Bronchial epithelial cell (primary cell): ENCODE data around the gene NOTUM. TPM values are rescaled to one million over a fixed set of nuclear protein-coding genes. Genes with fewer than 3 reads are reported as not detected.

Source experiments
- DNase-seq: peaks from one replicate; pipeline ENCODE4 v3.0.0-alpha.2; 2010; ENCODE audit warnings: low read depth
- FAIRE-seq: peaks from 2 replicates; lab custom pipeline; 2011; peaks lifted over from hg19 to GRCh38; lab: Jason Lieb, UNC
- H3K27me3 ChIP-seq: 2 replicates; pipeline ENCODE4 v1.5.1; 2011; ENCODE audit warnings: low read length; ENCODE audit not compliant: control insufficient read depth, insufficient read depth
- H3K36me3 ChIP-seq: 2 replicates; pipeline ENCODE4 v1.5.1; 2011; ENCODE audit warnings: low read length; ENCODE audit not compliant: control insufficient read depth, insufficient read depth
- H3K4me3 ChIP-seq: 2 replicates; pipeline ENCODE4 v1.5.1; 2011; ENCODE audit warnings: mild to moderate bottlenecking, low read depth, low read length, control low read depth
- total RNA-seq: library from RNA; depleted of rRNA; stranded (reverse); fragments of >200 nt; gene quantifications from 2 replicates; pipeline ENCODE4 v1.2.1, GENCODE V29; 2014
- TF ChIP-seq, protein P1 (sequence below): IDR thresholded peaks from 2 replicates; pipeline ENCODE4 v1.5.1; 2011; ENCODE audit warnings: mild to moderate bottlenecking, moderate library complexity, low read length, control low read depth, inconsistent platforms; ENCODE audit not compliant: insufficient read depth, severe bottlenecking

The NOTUM gene
- total RNA-seq, 1 donor from 2014 or later: not detected

DNA sequence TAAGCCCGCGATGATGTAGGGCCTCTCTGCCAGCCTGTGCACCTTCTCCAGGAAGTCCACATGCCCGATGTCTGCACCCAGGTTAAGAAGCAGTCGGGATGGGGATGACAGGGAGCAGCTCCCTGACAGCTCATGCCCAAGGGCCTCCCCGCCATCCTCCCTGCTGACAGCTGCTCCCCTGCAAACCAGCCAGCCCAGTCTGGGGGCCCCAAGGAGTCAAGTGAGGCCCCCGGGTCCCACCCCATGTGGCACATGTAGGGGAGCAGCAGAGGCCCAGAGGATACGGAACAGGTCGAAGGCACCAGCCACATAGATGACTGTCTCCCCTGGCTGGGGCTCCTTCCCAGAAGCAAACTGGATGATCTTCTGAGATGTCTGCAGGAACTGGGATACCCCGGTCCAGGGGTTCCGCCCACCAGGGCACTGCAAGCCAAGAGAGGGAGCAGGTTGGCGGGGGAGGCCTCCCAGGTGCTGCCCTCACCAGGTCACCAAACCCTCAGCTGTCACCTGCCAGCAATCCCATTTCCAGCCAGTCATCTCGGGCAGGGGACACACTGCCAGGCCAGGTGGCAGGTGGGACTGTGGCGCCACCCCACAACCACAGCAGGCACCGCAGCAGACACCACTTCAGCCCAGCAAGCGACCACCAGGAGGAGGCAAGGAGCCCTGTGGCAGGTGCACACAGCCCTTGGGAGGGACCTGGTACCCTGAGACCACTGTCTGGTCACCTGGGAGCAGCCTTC lies 54.3 kb downstream of the NOTUM start:
- no peaks in the 10 kb centered on the region for H3K27me3 ChIP-seq
- TF ChIP-seq, protein P1, sequence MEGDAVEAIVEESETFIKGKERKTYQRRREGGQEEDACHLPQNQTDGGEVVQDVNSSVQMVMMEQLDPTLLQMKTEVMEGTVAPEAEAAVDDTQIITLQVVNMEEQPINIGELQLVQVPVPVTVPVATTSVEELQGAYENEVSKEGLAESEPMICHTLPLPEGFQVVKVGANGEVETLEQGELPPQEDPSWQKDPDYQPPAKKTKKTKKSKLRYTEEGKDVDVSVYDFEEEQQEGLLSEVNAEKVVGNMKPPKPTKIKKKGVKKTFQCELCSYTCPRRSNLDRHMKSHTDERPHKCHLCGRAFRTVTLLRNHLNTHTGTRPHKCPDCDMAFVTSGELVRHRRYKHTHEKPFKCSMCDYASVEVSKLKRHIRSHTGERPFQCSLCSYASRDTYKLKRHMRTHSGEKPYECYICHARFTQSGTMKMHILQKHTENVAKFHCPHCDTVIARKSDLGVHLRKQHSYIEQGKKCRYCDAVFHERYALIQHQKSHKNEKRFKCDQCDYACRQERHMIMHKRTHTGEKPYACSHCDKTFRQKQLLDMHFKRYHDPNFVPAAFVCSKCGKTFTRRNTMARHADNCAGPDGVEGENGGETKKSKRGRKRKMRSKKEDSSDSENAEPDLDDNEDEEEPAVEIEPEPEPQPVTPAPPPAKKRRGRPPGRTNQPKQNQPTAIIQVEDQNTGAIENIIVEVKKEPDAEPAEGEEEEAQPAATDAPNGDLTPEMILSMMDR: peak; percentile 32
- DNase-seq: no peak
- H3K4me3 ChIP-seq: no peak overlapping the region
- H3K36me3 ChIP-seq: peaks cover 30% of the 10 kb centered on the region
- FAIRE-seq: no peak

DNA sequence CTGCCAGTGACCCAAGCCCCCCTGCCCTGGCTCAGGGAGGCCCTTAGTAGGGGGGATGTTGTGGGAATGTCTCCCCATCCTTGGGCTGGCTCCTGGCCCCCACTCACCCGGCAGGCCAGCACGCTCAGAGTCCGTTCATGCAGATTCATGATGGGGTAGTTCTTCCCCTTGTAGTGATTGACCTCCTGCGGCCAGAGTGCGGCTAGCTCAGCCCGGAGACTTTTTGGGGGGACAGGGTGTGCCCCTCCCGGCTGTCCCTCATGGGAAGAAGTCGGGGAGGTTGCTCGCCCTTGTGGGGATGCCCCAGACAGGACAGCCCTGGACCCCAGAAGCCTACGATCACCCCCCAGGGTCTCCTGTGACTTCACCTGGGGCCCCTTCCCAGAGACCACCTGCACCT lies 55.0 kb downstream of the NOTUM start:
- Histone ChIP-seq H3K27me3 (no peaks in the 10 kb centered on the region), H3K4me3 (no peak overlapping the region), H3K36me3 (peaks cover 30% of the 10 kb centered on the region)
- DNase-seq: no peak
- FAIRE-seq: no peak
- TF ChIP-seq, protein P1: no peak

DNA sequence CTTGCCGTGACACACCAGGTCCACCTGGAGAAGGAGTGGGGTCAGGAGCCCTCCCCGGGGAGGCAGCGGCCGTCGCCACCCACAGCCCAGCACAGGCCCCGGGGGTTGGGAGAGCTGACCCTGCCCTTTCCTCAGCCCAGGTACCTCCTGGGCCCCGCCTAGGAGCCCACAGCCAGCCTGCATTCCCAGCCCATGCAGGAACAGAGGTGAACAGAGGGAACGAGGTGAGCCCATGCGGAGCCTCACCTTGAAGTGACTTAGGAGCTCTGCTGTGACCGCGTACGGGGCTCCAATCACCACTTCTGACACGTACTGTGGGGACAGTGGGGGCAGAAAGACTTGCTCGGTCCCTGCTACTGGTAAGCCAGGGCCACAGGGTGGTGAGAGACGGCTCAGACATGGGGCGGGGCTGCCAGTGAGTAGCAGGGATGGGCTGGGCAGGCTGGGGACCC lies 55.5 kb downstream of the NOTUM start:
- FAIRE-seq: no peak
- no peak for DNase-seq
- Histone ChIP-seq H3K36me3 (peaks cover 30% of the 10 kb centered on the region), H3K4me3 (no peak overlapping the region), H3K27me3 (no peaks in the 10 kb centered on the region)
- TF ChIP-seq, protein P1: no peak

DNA sequence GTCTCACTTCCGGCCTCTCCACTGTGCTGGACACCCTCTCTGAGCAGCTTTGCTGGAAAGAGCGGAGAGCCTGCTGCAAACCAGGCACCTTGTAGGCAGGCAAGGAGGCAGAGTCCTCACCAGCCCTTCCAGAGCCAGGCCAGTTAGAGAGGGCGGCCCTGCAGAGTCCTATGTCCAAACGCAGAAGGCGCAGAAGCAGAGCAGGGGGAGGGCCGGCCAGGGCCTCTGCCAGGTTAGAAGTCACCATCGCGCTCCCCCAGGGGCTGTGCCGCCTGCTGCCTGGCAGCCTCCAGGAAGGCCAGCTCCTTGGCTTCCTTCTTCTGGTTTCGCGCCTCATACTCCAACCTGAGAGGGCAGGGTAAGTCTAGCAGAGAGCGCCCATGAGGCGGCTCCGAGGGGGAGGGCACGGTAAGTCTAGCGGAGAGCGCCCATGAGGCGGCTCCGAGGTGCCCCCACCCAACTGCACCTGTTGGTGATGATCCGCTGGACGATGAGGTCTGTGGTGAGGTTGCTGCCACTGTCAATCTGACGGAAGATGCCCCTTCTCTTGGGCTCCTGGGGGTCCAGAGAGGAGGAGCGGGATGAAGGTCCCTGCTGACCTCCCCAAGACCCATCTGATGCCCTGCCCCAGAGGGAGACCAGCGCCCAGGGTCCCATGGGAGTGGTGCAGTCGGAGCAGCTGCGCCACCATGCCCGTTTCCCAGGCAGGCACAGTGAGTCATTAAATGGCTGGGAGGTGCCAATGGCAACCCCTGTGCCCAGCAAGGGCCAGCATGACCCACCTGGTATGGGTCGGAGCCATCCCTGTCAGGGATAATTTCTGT lies 56.2 kb downstream of the NOTUM start:
- H3K36me3 ChIP-seq: peaks cover 31% of the 10 kb centered on the region
- TF ChIP-seq, protein P1: no peak
- H3K4me3 ChIP-seq: no peak overlapping the region
- no peak for DNase-seq
- FAIRE-seq: no peak
- H3K27me3 ChIP-seq: no peaks in the 10 kb centered on the region

DNA sequence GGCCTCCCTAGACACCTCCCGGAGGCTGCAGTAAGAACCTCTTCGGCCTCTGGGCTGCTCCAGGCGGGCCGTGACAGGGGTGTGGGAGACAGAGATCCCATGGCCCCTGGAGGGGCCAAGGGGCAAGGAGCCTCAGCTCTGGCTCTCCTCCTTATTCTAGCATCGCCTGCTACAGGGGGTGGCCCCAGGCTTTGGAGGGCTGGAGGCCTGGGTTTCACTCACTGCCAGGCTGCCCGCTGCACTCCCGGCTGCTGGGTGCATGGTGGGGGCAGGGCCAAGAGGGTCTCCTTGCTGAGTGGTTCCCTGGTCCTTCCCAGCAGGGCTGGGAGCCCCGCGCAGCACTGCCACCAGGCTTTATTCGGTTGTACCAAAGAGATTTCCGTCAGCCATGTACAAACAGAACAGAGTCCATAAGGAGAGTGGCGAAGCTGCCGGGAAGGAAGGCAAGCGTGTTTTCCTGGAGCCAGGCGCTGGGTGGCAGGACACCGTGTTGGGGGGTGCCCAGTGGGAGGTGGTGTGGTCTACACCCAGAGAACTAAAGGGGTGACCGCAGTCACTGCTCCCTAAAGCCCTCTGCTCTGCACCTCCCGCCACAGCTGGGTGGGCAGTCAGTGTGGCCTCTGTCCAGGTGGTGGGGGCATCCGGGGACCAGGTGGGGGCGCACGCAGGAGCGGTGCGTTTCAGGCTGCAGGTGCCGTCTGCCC lies 56.9 kb downstream of the NOTUM start:
- no peaks in the 10 kb centered on the region for H3K27me3 ChIP-seq
- no peak for DNase-seq
- no peak for FAIRE-seq
- H3K4me3 ChIP-seq: no peak overlapping the region
- TF ChIP-seq, protein P1: no peak
- peaks cover 33% of the 10 kb centered on the region for H3K36me3 ChIP-seq
